Globus pallidus (tissue), 1 donor: ENCODE measurements around the gene FAM90A1.
"Not testable (repeated sequence)": the region's sequence is repeated elsewhere in the genome, so short reads cannot be mapped to it uniquely, and the experiment has no call there.

Experiments
- DNase-seq: peaks from one replicate; pipeline ENCODE4 v3.0.0-alpha.2; 2015; ENCODE audit warnings: low spot score

Gene FAM90A1

GRCh38 chr12:8233935-8234495 lies 6.6 kb upstream of the FAM90A1 start:
- DNase-seq = not testable (repeated sequence)

- not testable (repeated sequence) for DNase-seq
Observed at GRCh38 chr12:8233300-8233855, 6.0 kb upstream of the FAM90A1 start.

GRCh38 chr12:8231666-8232608 lies 4.5 kb upstream of the FAM90A1 start:
- DNase-seq = not testable (repeated sequence)

GRCh38 chr12:8231049-8231448 lies 3.6 kb upstream of the FAM90A1 start:
- not testable (repeated sequence) for DNase-seq

- not testable (repeated sequence) for DNase-seq
Observed at GRCh38 chr12:8229486-8229885, 2.1 kb upstream of the FAM90A1 start.

- DNase-seq = not testable (repeated sequence)
Observed at GRCh38 chr12:8228607-8229006, 1.2 kb upstream of the FAM90A1 start.

- DNase-seq = not testable (repeated sequence)
Observed at GRCh38 chr12:8227732-8228077, 287 bp upstream of the FAM90A1 start.

GRCh38 chr12:8226355-8226754 lies 1.1 kb downstream of the FAM90A1 start:
- no peak for DNase-seq

- not testable (repeated sequence) for DNase-seq
Observed at GRCh38 chr12:8224782-8225181, 2.6 kb downstream of the FAM90A1 start.

- DNase-seq = not testable (repeated sequence)
Observed at GRCh38 chr12:8223646-8224045, 3.8 kb downstream of the FAM90A1 start.

- not testable (repeated sequence) for DNase-seq
Observed at GRCh38 chr12:8222303-8222702, 5.1 kb downstream of the FAM90A1 start.

GRCh38 chr12:8221844-8222243 lies 5.6 kb downstream of the FAM90A1 start:
- not testable (repeated sequence) for DNase-seq

- DNase-seq = not testable (repeated sequence)
Observed at GRCh38 chr12:8221375-8221774, 6.0 kb downstream of the FAM90A1 start.

GRCh38 chr12:8218711-8219382 lies 8.6 kb downstream of the FAM90A1 start:
- not testable (repeated sequence) for DNase-seq

- DNase-seq = not testable (repeated sequence)
Observed at GRCh38 chr12:8197685-8198308, 29.6 kb downstream of the FAM90A1 start.

- DNase-seq = not testable (repeated sequence)
Observed at GRCh38 chr12:8188088-8188487, 39.3 kb downstream of the FAM90A1 start.

GRCh38 chr12:8184206-8184605 lies 43.2 kb downstream of the FAM90A1 start:
- not testable (repeated sequence) for DNase-seq

GRCh38 chr12:8183346-8183745 lies 44.1 kb downstream of the FAM90A1 start:
- DNase-seq = not testable (repeated sequence)

- not testable (repeated sequence) for DNase-seq
Observed at GRCh38 chr12:8182923-8183322, 44.5 kb downstream of the FAM90A1 start.

- DNase-seq = not testable (repeated sequence)
Observed at GRCh38 chr12:8181271-8181670, 46.1 kb downstream of the FAM90A1 start.

GRCh38 chr12:8179989-8180585 lies 47.3 kb downstream of the FAM90A1 start:
- DNase-seq = peak; percentile 91
